CD4-positive, alpha-beta T cell treated with Interleukin-15 for 4 hours (primary cell): Measurements from ENCODE around the gene BRINP3.
"Not testable (repeated sequence)": the region's sequence is repeated elsewhere in the genome, so short reads cannot be mapped to it uniquely, and the experiment has no call there.

Experiments used
- DNase-seq: peaks from one replicate; pipeline ENCODE4 v3.0.0-alpha.2; 2020; ENCODE audit warnings: low spot score

Gene BRINP3

GRCh38 chr1:190477762-190478148, at the start of gene BRINP3:
BRINP3 (minus strand) TSS chr1:190477864.
- DNase-seq, result no peak

GRCh38 chr1:190511554-190511953, 33.9 kb upstream of the BRINP3 start:
- DNase-seq, result no peak

- no peak for DNase-seq
These were observed 29.7 kb upstream of the BRINP3 start for GRCh38 chr1:190507357-190507756.

GRCh38 chr1:190504539-190504938, 26.9 kb upstream of the BRINP3 start:
- not testable (repeated sequence) for DNase-seq

- no peak for DNase-seq
These were observed 19.9 kb upstream of the BRINP3 start for GRCh38 chr1:190497565-190497964.

GRCh38 chr1:190494451-190494850, 16.8 kb upstream of the BRINP3 start:
- no peak for DNase-seq

GRCh38 chr1:190491404-190491803, 13.7 kb upstream of the BRINP3 start:
- no peak for DNase-seq

- no peak for DNase-seq
These were observed 6.4 kb upstream of the BRINP3 start for GRCh38 chr1:190484045-190484444.

GRCh38 chr1:190480231-190480630, 2.6 kb upstream of the BRINP3 start:
- DNase-seq, result no peak

- no peak for DNase-seq
These were observed 1.9 kb upstream of the BRINP3 start for GRCh38 chr1:190479516-190479915.

- DNase-seq, result no peak
These were observed 1.4 kb upstream of the BRINP3 start for GRCh38 chr1:190479050-190479397.

- no peak for DNase-seq
These were observed 735 bp upstream of the BRINP3 start for GRCh38 chr1:190478149-190479049.

GRCh38 chr1:190476806-190477205, 858 bp downstream of the BRINP3 start:
- DNase-seq, result no peak

- DNase-seq, result no peak
These were observed 1.3 kb downstream of the BRINP3 start for GRCh38 chr1:190476321-190476720.

- no peak for DNase-seq
These were observed 2.1 kb downstream of the BRINP3 start for GRCh38 chr1:190475421-190476141.

- no peak for DNase-seq
These were observed 2.9 kb downstream of the BRINP3 start for GRCh38 chr1:190474650-190475211.

GRCh38 chr1:190474010-190474409, 3.7 kb downstream of the BRINP3 start:
- no peak for DNase-seq

- DNase-seq, result no peak
These were observed 5.2 kb downstream of the BRINP3 start for GRCh38 chr1:190472494-190472893.

GRCh38 chr1:190472042-190472441, 5.6 kb downstream of the BRINP3 start:
- no peak for DNase-seq

- no peak for DNase-seq
These were observed 13.0 kb downstream of the BRINP3 start for GRCh38 chr1:190464690-190465089.

GRCh38 chr1:190456129-190456528, 21.5 kb downstream of the BRINP3 start:
- no peak for DNase-seq

GRCh38 chr1:190455631-190456030, 22.0 kb downstream of the BRINP3 start:
- DNase-seq, result no peak

- no peak for DNase-seq
These were observed 24.1 kb downstream of the BRINP3 start for GRCh38 chr1:190453550-190453949.
